Right lobe of liver (tissue), 4 donors: Measurements from ENCODE around the gene METAP2.

Experiments used
- POLR2A ChIP-seq: fragments of 450-650 bp; IDR thresholded peaks from one replicate; pipeline ENCODE4 v1.6.1; 2017; ENCODE audit warnings: antibody characterized with exemption, mild to moderate bottlenecking
- TF ChIP-seq, protein P1 (sequence below), 4 donors: fragments of 200-600 bp in 3 of 4; fragments of 450-650 bp in 1 of 4; IDR thresholded peaks; one replicate each; pipeline versions ENCODE4 v1.5.1 to v1.8.0; 2016 to 2022; ENCODE audit warnings: antibody characterized with exemption in 4 of 4, mild to moderate bottlenecking in 2 of 4
- donor health status: DM: no; HTN: no; CAD: no.
- donor health status: DM: no; HTN: no; CAD: no.
- donor health status: DM: no; HTN: yes; CAD: no.

DNA sequence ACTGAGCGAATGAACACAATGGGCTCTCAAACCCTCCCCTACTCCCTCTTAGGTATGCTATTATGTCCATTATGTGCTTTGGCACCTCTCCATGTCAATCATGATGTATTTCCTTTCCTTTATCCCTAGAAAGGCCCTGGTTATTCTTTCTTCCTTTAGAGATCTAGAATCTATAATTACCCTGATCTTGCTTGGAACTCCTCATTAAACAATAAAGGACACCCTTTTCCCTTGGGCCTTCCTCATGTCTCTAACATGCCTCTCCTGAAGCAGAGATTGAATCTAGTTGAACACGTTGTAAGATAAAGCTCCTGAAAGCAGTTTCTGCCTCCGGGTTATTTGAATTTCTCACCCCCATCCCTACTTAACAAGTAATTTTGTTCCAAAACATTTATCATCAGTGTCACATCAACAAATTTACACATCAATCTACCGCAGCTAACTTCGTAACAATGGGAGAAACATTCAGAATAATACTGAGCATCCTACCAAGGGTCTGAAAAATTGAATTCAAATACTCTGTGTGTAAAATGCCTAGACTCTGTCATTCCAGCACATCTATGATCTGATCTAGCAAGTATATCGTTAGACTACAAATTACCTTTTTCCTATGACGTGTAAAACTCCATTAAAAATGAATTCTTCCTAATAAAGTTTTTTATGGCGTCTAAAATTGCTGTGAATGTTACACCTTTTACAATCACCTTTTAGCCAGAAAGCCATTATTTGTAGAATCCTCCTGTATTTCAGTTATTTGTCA lies 72.0 kb downstream of the METAP2 start:
- TF ChIP-seq, protein P1, sequence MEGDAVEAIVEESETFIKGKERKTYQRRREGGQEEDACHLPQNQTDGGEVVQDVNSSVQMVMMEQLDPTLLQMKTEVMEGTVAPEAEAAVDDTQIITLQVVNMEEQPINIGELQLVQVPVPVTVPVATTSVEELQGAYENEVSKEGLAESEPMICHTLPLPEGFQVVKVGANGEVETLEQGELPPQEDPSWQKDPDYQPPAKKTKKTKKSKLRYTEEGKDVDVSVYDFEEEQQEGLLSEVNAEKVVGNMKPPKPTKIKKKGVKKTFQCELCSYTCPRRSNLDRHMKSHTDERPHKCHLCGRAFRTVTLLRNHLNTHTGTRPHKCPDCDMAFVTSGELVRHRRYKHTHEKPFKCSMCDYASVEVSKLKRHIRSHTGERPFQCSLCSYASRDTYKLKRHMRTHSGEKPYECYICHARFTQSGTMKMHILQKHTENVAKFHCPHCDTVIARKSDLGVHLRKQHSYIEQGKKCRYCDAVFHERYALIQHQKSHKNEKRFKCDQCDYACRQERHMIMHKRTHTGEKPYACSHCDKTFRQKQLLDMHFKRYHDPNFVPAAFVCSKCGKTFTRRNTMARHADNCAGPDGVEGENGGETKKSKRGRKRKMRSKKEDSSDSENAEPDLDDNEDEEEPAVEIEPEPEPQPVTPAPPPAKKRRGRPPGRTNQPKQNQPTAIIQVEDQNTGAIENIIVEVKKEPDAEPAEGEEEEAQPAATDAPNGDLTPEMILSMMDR (IDR thresholded peaks at IDR 0.05), result no peak
- TF ChIP-seq POLR2A, result no peak
